HG02798 (cell line): ENCODE measurements around the gene MST1.
A peak's percentile ranks its signal among the peaks of the same experiment; 100 is the strongest.

Experiments
- ATAC-seq: cut with Tn5 transposase; IDR thresholded peaks from one replicate; pipeline ENCODE4 v1.9.1; 2021; ENCODE audit warnings: mild to moderate bottlenecking; ENCODE audit not compliant: unreplicated experiment, poor library complexity

Gene MST1

GRCh38 chr3:49689046-49689907 lies at the start of gene MST1, which contains the start of gene RNF123:
TSS of gene MST1 (minus strand) at chr3:49689474. CDS start at chr3:49688691, 783 bp downstream.
TSS of gene RNF123 (plus strand) at chr3:49689557. CDS start at chr3:49691166, 1,609 bp downstream.
- ATAC-seq: peak; percentile 81

GRCh38 chr3:49738067-49738713 lies 48.9 kb upstream of the MST1 start:
- ATAC-seq: no peak

DNA sequence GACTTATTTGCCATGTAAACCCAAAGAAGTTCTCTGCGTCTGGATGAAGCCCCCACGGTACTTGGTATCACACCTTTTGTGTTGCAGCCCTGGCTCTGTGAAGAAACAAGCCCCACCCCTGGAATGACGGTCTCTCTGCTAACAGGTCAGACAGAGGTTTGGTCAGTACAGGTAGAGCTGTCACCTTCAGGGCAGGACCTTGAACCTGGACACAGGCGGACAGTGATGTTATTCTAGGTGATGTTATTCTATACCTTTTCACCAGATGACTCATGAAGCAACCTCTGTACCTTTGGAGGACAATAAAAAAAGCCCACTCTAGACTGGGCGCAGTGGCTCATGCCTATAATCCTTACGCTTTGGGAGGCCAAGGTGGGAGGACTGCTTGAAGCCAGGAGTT lies 45.5 kb upstream of the MST1 start:
- ATAC-seq: no peak

DNA sequence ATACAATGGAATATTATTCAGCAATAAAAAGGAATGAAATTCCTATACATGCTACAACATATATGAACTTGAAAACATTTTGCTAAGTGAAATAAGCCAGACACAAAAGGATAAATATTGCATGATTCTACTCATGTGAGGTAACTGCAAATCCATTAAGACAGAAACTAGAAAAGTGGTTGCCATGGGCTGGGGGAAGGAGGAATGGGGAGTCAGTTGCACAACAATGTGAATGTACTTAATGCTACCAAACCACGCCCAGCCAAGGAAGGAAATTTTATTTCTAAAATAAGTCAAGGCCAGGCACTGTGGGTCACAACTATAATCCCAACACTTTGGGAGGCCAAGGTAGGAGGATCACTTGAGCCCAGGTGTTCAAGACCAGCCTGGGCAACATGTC lies 44.3 kb upstream of the MST1 start:
- ATAC-seq: no peak

- ATAC-seq: no peak
Observed at GRCh38 chr3:49732597-49732996, 43.3 kb upstream of the MST1 start.

GRCh38 chr3:49729966-49730609 lies 40.8 kb upstream of the MST1 start:
- no peak for ATAC-seq

GRCh38 chr3:49727924-49728361 lies 38.7 kb upstream of the MST1 start:
- no peak for ATAC-seq

DNA sequence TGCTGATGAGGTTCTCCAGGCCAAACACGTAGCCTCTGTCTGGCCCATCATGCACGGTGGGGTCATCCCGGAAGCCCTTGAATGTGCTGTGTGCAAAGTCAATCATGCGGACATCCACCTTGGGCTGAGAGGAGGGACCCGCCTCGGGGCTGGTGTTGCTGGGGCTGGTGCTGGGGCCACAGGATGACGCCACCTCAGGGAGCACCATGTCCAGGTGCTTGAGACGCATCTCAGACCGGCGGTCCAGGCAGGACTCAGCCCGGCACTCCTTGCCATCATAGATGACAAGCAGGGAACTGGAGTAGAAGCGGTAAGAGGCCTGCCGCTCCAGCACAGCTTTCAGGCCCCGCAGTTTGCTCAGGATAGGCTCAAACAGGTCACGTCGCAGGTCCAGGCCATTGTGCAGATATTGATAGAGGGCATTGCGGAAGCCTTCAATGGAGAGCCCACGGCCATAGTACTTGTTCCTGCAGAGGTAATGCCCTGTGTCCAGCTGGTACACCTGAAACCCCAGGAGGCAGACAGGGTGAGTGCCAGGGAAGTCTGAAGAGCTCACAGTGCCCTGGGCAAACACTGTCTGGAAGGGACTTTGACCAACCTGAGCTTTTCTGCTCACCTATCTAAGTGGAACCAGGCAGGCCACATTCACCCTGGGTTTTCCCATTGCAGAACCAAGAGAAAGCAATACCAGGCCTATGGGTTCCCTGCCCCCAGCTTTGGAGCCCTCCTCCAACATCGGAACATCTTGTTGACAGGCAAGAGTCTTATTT lies 38.1 kb upstream of the MST1 start:
- no peak for ATAC-seq

DNA sequence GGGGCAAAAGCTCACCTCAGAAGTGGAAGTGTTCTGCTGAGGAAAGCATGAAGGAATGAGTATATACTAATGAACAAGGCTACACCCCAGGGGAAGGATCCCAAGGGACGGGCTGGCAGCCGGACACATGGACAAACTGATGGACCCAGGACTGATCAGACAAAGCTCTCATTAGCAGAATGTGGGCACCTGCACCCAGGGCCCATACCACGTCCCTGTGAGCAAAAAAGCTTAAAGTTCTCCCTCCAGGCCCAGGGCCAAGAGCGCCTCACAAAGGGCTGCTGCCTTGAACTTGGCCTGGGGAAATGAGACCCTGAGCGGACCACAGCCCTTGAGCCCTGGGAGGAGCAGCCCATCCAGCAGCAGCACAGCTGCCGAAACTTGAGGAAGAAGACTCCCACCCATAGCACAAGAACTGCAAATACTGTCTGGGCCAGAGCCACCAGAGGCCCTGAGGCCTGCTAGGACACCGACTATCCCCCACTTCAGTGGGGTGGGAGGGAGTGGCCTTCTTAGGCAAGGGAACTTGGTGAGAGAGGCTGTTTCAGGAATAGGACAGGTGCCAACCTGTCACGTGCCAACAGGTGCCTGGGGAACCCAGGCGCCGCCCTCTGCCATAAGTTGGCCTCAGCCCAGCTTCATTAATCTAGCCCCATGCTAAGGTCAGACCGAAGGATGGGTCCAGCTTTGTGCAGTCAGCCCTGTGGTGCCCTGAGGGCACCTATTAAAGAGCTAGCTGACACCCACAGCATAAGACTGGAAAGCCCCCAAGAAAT lies 36.8 kb upstream of the MST1 start:
- no peak for ATAC-seq

- ATAC-seq: no peak
Observed at GRCh38 chr3:49724586-49724985, 35.3 kb upstream of the MST1 start.

DNA sequence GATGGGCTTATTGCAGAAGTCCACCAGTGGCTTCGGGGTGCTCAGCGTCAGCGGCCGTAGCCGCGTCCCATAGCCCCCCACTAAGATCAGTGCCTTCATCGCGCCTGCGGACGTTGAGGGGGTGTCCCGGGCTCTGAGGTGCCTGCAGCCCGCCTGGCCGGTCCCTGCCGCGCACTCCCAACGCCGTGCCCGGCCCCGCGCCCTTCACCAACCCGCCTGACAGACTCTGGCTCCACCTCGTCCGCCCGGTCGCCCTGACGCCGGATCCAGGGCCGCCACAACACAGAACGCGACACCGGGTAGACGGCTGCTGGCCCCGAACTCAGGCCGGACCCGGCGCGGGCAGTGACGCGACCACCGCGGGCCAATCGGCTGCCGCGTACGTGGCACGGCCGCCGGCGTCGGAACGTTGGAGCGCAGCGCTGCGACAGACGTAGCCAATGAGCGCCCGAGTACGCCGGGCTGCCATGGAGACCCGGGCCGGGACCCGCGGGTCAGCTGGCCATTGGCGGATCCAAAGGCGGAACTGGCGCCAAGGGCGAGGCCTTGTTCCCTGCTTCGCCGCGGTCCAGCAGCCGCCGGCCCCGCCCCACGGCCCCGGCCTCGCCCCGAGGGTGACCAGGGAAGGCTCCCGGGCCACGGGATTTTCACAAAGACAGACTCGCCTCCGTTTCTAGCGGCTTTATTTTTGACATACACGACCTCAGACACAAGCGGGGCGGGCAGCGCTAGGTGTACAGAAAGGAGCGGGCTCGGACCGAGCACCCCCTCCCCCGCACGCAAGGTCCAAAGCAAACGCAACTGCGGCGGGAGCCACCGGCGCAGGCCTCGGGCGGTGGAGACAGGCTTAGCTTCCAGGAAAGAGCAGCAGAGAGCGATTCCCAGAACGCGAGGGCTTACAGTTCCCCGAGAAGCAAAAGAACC lies 34.6 kb upstream of the MST1 start, which contains the start of gene GMPPB:
TSS of gene GMPPB (minus strand) at position 324 of the 924 bp plus-strand sequence. CDS start at position 99, 225 bp downstream.
- ATAC-seq: peak; percentile 85

- ATAC-seq: no peak
Observed at GRCh38 chr3:49723296-49723627, 34.0 kb upstream of the MST1 start.

GRCh38 chr3:49722896-49723295 lies 33.6 kb upstream of the MST1 start:
- no peak for ATAC-seq

- no peak for ATAC-seq
Observed at GRCh38 chr3:49721896-49722781, 32.9 kb upstream of the MST1 start.

DNA sequence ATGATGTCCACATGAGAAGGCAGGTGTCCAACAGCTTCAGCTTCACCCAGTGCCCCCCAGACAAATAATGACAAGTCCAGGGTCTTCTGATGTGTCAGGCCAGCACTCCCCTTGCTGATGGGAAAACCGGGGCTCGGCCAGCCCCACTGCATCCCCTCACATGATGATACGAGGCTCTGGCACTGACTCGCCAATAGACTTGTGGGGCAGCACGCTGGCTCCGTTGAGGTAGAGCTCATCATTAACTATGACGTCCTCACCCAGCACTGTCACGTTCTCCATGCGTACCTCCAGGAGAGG lies 32.3 kb upstream of the MST1 start:
- ATAC-seq: no peak

GRCh38 chr3:49720855-49721595 lies 31.8 kb upstream of the MST1 start:
- no peak for ATAC-seq

GRCh38 chr3:49719214-49719884 lies 30.1 kb upstream of the MST1 start, which contains the start of gene AMIGO3:
TSS of gene AMIGO3 (minus strand) at chr3:49719684. CDS start at chr3:49719465, 219 bp downstream.
- peak; percentile 49 for ATAC-seq
